Fibroblast of lung (primary cell): Measurements from ENCODE around the gene DMGDH. TPM values are rescaled to one million over a fixed set of nuclear protein-coding genes. Genes with fewer than 3 reads are reported as not detected.
A peak's percentile ranks its signal among the peaks of the same experiment; 100 is the strongest.

Source experiments
- DNase-seq, 2 donors: peaks; one replicate each; pipeline versions ENCODE4 v3.0.0 to v3.0.0-alpha.2; 2010; ENCODE audit warnings: low read depth in 2 of 2
- H2AFZ ChIP-seq: 2 replicates; pipeline ENCODE4 v1.5.1; 2012; ENCODE audit warnings: low read length, control low read depth, inconsistent platforms
- H3K27ac ChIP-seq: 2 replicates; pipeline ENCODE4 v1.5.1; 2011; ENCODE audit warnings: low read length, control low read depth; ENCODE audit not compliant: insufficient read depth
- H3K27me3 ChIP-seq: 2 replicates; pipeline ENCODE4 v1.5.1; 2011; ENCODE audit warnings: mild to moderate bottlenecking, low read length; ENCODE audit not compliant: control insufficient read depth, insufficient read depth
- H3K36me3 ChIP-seq: 2 replicates; pipeline ENCODE4 v1.5.1; 2011; ENCODE audit warnings: low read length; ENCODE audit not compliant: control insufficient read depth, insufficient read depth
- H3K4me1 ChIP-seq: 2 replicates; pipeline ENCODE4 v1.5.1; 2011; ENCODE audit warnings: low read length; ENCODE audit not compliant: control insufficient read depth, insufficient read depth; ENCODE audit errors: extremely low read depth
- H3K4me2 ChIP-seq: 2 replicates; pipeline ENCODE4 v1.5.1; 2011; ENCODE audit warnings: low read length, control low read depth; ENCODE audit not compliant: insufficient read depth; ENCODE audit errors: extremely low read depth
- H3K4me3 ChIP-seq, 4 experiments: fragments of 200-600 bp in 1 of 4; sonication (generic) in 1 of 4; replicated peaks in 1 of 4; 2 replicates each; pipeline ENCODE4 v1.5.1; 2011 to 2016; ENCODE audit warnings: low read length in 4 of 4, low read depth in 3 of 4, mild to moderate bottlenecking in 3 of 4, control low read depth in 2 of 4, inconsistent platforms in 1 of 4, mixed read lengths in 1 of 4; ENCODE audit not compliant: insufficient read depth in 1 of 4; ENCODE audit errors: control extremely low read depth in 1 of 4
- H3K79me2 ChIP-seq: 2 replicates; pipeline ENCODE4 v1.5.1; 2012; ENCODE audit warnings: mild to moderate bottlenecking, low read length, inconsistent platforms; ENCODE audit not compliant: control insufficient read depth, insufficient read depth
- H3K9ac ChIP-seq: 2 replicates; pipeline ENCODE4 v1.5.1; 2011; ENCODE audit warnings: mild to moderate bottlenecking, low read length, control low read depth; ENCODE audit not compliant: insufficient read depth
- H3K9me3 ChIP-seq: 2 replicates; pipeline ENCODE4 v1.5.1; 2012; ENCODE audit warnings: low read depth, low read length; ENCODE audit not compliant: control insufficient read depth, insufficient read depth
- H4K20me1 ChIP-seq: 2 replicates; pipeline ENCODE4 v1.5.1; 2011; ENCODE audit warnings: low read length; ENCODE audit not compliant: control insufficient read depth, insufficient read depth; ENCODE audit errors: extremely low read depth
- CTCF ChIP-seq, 2 donors: IDR thresholded peaks in 1 of 2; conservative IDR thresholded peaks in 1 of 2; 1 replicate in 1 of 2; 2 replicates in 1 of 2; pipeline ENCODE4 v1.5.1; 2011 to 2012; ENCODE audit warnings: low read length in 2 of 2, control low read depth in 1 of 2, inconsistent platforms in 1 of 2, low read depth in 1 of 2, mild to moderate bottlenecking in 1 of 2
- EZH2 ChIP-seq: IDR thresholded peaks from 2 replicates; pipeline ENCODE4 v1.5.1; 2012; ENCODE audit warnings: low read length, control low read depth, mild to moderate bottlenecking; ENCODE audit errors: missing control alignments
- polyA plus RNA-seq, 2 donors: library from polyadenylated mRNA; depleted of rRNA in 1 of 2; stranded (reverse) in 1 of 2; unstranded in 1 of 2; fragments of >200 nt; gene quantifications; 2 replicates each; pipeline ENCODE4 v1.2.1, GENCODE V29; 2011 to 2012; ENCODE audit warnings: missing spikeins in 1 of 2
- total RNA-seq: library from RNA; depleted of rRNA; stranded (reverse); fragments of >200 nt; gene quantifications from 2 replicates; pipeline ENCODE4 v1.2.1, GENCODE V29; 2014

The DMGDH gene
- total and polyA plus RNA-seq, 2 donors (not counting 1 experiment from before 2014, with no cell fraction given) = 0.89 to 7.9 TPM

GRCh38 chr5:78989080-78989479, 80.4 kb downstream of the DMGDH start:
- no peak for TF ChIP-seq CTCF (conservative IDR thresholded peaks at IDR 0.05 in 1 of 2, IDR thresholded peaks at IDR 0.05 in 1 of 2; ENCODE audit: low read depth in 1 of 2, low read length in 2 of 2)
- Histone ChIP-seq H3K9me3 (no peaks in the 10 kb centered on the region), H3K9ac (no peak overlapping the region), H3K27ac (no peak overlapping the region), H3K36me3 (no peaks in the 10 kb centered on the region), H3K4me2 (no peak overlapping the region), H3K4me1 (no peaks in the 10 kb centered on the region), H3K4me3 (no peak overlapping the region), H4K20me1 (no peaks in the 10 kb centered on the region), H3K79me2 (no peaks in the 10 kb centered on the region), H3K27me3 (no peaks in the 10 kb centered on the region), H2AFZ (no peak overlapping the region)
- no peak for DNase-seq

DNA sequence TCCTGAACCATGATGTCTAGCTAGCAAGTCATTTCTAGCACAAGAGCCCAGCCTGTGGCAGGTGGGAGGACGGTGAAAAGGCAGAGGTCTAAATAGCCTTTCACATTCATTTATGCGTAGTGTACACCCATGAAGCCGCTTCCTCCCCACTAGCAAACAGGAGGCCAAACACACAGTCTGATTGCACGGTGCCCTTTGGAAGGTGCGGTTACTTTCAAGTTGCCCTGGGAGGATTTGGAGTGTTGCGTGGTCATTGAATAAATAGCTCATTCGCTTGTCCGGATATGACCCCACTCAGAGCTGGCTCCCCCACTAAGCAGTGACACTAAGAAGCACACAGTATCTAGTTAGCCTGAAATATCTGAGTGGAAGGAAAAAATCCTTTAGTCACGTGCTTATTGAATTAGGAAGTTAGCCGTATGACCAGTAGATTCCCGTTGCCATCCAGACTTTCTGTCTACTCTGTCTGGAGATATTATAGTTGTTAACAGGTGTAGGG, 83.7 kb downstream of the DMGDH start:
- Histone ChIP-seq H4K20me1 (no peaks in the 10 kb centered on the region), H3K9me3 (no peaks in the 10 kb centered on the region), H3K36me3 (no peaks in the 10 kb centered on the region), H3K79me2 (peaks cover 1% of the 10 kb centered on the region), H3K4me2 (peak overlapping the region; percentile 72), H3K27me3 (no peaks in the 10 kb centered on the region), H3K4me1 (peaks cover 3% of the 10 kb centered on the region), H3K9ac (peak overlapping the region; percentile 79), H3K27ac (peak overlapping the region; percentile 84), H2AFZ (peak overlapping the region; percentile 2), H3K4me3 (peak overlapping the region; percentile 48 to 70 (median 68))
- DNase-seq = peak; percentile 45 to 79
- TF ChIP-seq CTCF (conservative IDR thresholded peaks at IDR 0.05 in 1 of 2, IDR thresholded peaks at IDR 0.05 in 1 of 2; ENCODE audit: low read depth in 1 of 2, low read length in 2 of 2) (no peak), EZH2 (no peak)

DNA sequence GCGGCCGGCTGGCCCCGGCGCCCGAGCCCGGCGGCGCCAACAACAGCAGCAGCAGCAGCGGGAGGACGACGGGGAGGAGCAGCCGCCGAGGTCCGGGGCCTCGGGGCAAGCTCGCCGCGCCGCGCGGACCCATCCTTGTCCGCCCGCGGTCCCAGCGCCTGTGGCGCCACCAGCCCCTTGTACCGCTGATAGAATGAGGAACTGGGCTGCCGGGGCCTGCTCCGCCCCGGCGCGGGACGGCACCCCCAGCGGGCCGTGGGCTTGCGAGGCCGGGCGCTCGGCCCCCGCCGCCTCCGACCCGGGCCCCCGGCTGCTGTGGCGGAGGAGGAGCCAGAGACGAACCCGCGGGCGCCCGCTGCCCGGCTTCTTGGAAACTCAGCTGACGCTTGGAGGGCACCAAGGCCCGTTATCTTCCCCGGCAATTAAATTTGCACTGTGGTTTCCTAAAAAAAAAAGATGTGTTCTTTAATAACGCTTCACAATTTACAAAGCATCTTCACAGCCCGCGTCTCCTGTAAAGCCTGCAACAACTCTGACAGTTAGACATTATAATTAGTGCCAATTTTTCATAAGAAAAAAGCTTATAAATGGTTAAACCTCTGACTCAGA, 84.3 kb downstream of the DMGDH start, which contains the start of gene ARSB:
ARSB (minus strand) TSS at position 195 of the 609 bp plus-strand sequence; CDS start at position 133, 62 bp downstream.
- no peak for TF ChIP-seq CTCF (conservative IDR thresholded peaks at IDR 0.05 in 1 of 2, IDR thresholded peaks at IDR 0.05 in 1 of 2; ENCODE audit: low read depth in 1 of 2, low read length in 2 of 2)

More for the DNA sequence above, 84.3 kb downstream of the DMGDH start, which contains the start of gene ARSB:
- no peaks in the 10 kb centered on the region for H3K36me3 ChIP-seq
- H3K4me2 ChIP-seq = peak within 1 kb of the TSS; percentile 84
- no peaks in the 10 kb centered on the region for H3K27me3 ChIP-seq
- peak in 1 of 2 donors; percentile 44 for DNase-seq
- H3K79me2 ChIP-seq = peaks cover 1% of the 10 kb centered on the region
- H3K27ac ChIP-seq = peak within 1 kb of the TSS; percentile 84
- no peaks in the 10 kb centered on the region for H3K9me3 ChIP-seq
- H3K4me1 ChIP-seq = peaks cover 3% of the 10 kb centered on the region
- peak within 1 kb of the TSS; percentile 69 to 91 (median 70) for H3K4me3 ChIP-seq
- H2AFZ ChIP-seq = peak within 1 kb of the TSS; percentile 93
- H3K9ac ChIP-seq = peak within 1 kb of the TSS; percentile 79
- H4K20me1 ChIP-seq = no peaks in the 10 kb centered on the region
